Stimulated activated CD4-positive, alpha-beta T cell treated with anti-CD3 and anti-CD28 coated beads, Interleukin-12 subunit alpha, Interleukin-12 subunit beta, amount 100 ng/mL, for 4 hours (primary cell): ENCODE measurements around the gene CDCA5.

Experiments used
- DNase-seq: peaks from one replicate; pipeline ENCODE4 v3.0.0-alpha.2; 2020

Gene CDCA5

DNA sequence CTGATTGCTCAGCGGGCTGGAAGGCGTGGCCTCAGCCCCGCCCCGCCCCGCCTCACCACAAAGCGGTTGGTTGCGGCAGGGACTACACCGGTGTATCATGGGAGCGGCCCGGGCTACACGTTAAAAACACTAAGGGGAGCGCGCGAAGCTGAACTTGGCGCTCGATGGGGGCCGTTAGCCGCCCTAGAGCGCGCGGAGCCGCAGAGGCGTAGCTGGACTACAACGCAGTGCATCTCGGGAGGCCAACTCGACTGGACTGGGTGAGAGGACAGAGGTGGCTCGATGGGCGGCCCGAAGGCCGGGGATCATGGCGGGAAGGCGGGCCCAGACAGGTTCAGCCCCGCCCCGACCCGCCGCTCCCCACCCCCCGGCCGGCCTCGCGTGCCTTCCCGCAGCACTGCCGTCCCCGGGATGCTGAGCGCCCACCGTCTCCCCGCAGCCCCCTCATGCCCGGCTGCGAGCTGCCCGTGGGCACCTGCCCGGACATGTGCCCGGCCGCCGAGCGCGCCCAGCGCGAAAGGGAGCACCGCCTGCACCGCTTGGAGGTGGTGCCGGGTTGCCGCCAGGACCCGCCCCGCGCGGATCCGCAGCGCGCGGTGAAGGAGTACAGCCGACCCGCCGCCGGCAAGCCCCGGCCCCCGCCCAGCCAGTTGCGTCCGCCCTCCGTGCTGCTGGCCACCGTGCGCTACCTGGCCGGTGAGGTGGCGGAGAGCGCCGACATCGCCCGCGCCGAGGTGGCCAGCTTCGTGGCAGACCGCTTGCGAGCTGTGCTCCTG is 42.8 kb downstream of the CDCA5 start, which contains the start of gene SAC3D1:
Gene SAC3D1, plus strand, starts transcription at position 364 of the 776 bp plus-strand sequence. Its CDS starts 83 bp downstream, at position 447.
- peak; percentile 79 for DNase-seq

DNA sequence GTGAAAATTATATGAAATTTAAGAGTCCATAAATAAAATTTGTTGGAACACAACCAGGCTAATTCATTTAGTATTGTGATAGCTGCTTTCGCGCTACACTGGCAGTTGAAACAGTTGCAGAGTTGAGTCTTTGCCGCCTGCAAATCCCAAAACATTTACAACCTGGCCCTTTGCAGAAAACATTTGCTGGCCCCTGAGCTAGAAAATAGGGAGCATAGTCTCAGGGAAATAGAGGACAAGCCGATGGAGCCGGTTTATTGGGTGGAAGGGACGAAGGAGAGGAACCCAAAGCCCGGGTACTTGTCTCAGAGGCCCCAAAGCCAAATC is 43.4 kb downstream of the CDCA5 start:
- no peak for DNase-seq

DNA sequence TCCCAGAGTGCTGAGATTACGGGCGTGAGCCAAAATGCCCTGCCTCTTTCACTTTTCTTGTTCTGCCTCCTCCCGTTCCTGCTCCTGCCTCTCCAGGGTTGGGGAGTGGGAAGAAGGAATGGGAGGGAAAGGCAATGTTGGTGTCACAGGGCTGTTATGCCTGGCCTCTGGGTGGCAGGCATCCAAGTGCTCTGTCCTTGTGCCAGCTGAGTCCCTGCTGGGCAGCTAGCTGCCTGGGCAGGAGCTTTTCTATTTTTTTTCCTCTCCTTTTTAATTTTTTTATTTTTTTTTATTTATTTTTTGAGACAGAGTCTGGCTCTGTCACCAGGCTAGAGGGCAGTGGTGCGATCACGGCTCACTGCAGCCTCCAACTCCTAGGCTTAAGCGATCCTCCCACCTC is 46.9 kb downstream of the CDCA5 start:
- no peak for DNase-seq

DNA sequence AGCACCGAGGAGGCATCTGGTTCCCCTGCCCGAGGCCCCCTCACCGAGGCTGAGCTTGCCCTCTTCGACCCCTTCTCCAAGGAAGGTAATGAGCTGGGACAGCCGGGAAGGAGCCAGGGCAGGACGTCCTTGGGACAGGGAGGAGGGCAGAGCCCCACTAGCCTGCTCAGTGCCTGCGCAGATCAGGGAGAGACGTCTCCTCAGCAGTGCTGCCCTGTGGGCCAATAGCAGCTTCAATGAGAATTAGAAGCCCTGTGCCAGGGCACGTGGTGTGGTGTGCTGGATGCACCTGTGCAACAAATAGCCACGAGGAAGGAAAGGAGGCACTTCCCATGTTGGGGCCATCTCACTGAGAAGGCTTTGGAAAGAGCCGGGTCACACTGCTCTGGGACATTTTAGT is 48.3 kb downstream of the CDCA5 start:
- no peak for DNase-seq

- DNase-seq = no peak
Measured at GRCh38 chr11:65034423-65034822, 49.4 kb downstream of the CDCA5 start.

GRCh38 chr11:65032216-65032615 is 51.6 kb downstream of the CDCA5 start:
- no peak for DNase-seq
